K562 (cell line): ENCODE results near the gene EFNA5. TPM values are rescaled to one million over a fixed set of nuclear protein-coding genes. Genes with fewer than 3 reads are reported as not detected.

Experiments
- CTCF ChIP-seq, 3 experiments: IDR thresholded peaks in 2 of 3; conservative IDR thresholded peaks in 1 of 3; 2 replicates each; pipeline ENCODE4 v1.5.1; 2011 to 2012; ENCODE audit warnings: low read length in 3 of 3, mild to moderate bottlenecking in 3 of 3, control low read depth in 2 of 3, improper control_type of control experiment in 1 of 3, inconsistent platforms in 1 of 3, low read depth in 1 of 3, mixed read lengths in 1 of 3, moderate library complexity in 1 of 3; ENCODE audit not compliant: insufficient read depth in 2 of 3
- MAX ChIP-seq: sonication (generic); formaldehyde crosslinking; IDR thresholded peaks from 2 replicates; pipeline ENCODE4 v1.9.0; 2022; ENCODE audit warnings: mild to moderate bottlenecking, missing genetic modification reagents
- MCM3 ChIP-seq: fragments of 450-650 bp; IDR thresholded peaks from 2 replicates; pipeline ENCODE4 v1.6.1; 2016
- NRF1 ChIP-seq, 2 experiments: fragments of 450-650 bp; IDR thresholded peaks in 1 of 2; conservative IDR thresholded peaks in 1 of 2; 2 replicates each; pipeline ENCODE4 v1.6.1; 2014; ENCODE audit warnings: mild to moderate bottlenecking in 2 of 2
- RNF2 ChIP-seq: sonication (generic); IDR thresholded peaks from 2 replicates; pipeline ENCODE4 v1.6.1; 2016
- SOX6 ChIP-seq: fragments of 450-650 bp; IDR thresholded peaks from 2 replicates; pipeline ENCODE4 v1.6.1; 2014; ENCODE audit warnings: mild to moderate bottlenecking
- TCF15 ChIP-seq: fragments of 250-450 bp; sonication (Bioruptor Pico); IDR thresholded peaks from 2 replicates; pipeline ENCODE4 v1.8.0; 2022; ENCODE audit warnings: moderate library complexity, mild to moderate bottlenecking, inconsistent platforms
- TSHZ1 ChIP-seq: fragments of 250-450 bp; sonication (Bioruptor Pico); IDR thresholded peaks from 2 replicates; pipeline ENCODE4 v1.4.0; 2020; ENCODE audit warnings: mild to moderate bottlenecking, moderate library complexity
- ZNF232 ChIP-seq: sonication (generic); formaldehyde crosslinking; IDR thresholded peaks from 2 replicates; pipeline ENCODE4 v1.8.0; 2022; ENCODE audit warnings: mild to moderate bottlenecking, missing genetic modification reagents
- ZNF316 ChIP-seq: fragments of 450-650 bp; IDR thresholded peaks from 2 replicates; pipeline ENCODE4 v1.6.1; 2016
- polyA plus RNA-seq, 8 experiments: library from polyadenylated mRNA; depleted of rRNA in 4 of 8; stranded (reverse) in 5 of 8; unstranded in 3 of 8; fragments of >200 nt; fragmentation: Nextera tagmentation in 2 of 8; fragmentation: Illumina TruSeq in 1 of 8; extraction: Ambion mirVana in 2 of 8; extraction: Trizol in 1 of 8; gene quantifications; 2 replicates each; pipeline versions ENCODE4 v1.2.1 to v1.2.3, GENCODE V29; 2011 to 2014; ENCODE audit warnings: inconsistent platforms in 1 of 8, missing spikeins in 1 of 8
- total RNA-seq, 7 experiments: library from RNA; depleted of rRNA in 6 of 7; stranded (reverse); fragments of >200 nt in 6 of 7; fragmentation: Illumina TruSeq in 2 of 7; extraction: Trizol in 2 of 7; gene quantifications; 2 replicates each; pipeline versions ENCODE4 v1.2.1 to v1.2.3, GENCODE V29; 2011 to 2021; ENCODE audit warnings: low replicate concordance in 1 of 7

Gene EFNA5
- total and polyA plus RNA-seq, 9 of the 15 experiments (the other 6 are each of a cell fraction or from before 2014, with no cell fraction given), result 0.20 TPM; not detected in 8

- TF ChIP-seq TSHZ1 (CRISPR knock-in tag) (no peak), MAX (no peak), ZNF232 (CRISPR knock-in tag) (no peak), MCM3 (no peak), TCF15 (CRISPR knock-in tag) (no peak), CTCF (IDR thresholded peaks at IDR 0.05 in 2 of 3, conservative IDR thresholded peaks at IDR 0.05 in 1 of 3; ENCODE audit: insufficient read depth in 2 of 3, low read depth in 1 of 3, low read length in 3 of 3) (no peak), SOX6 (no peak), RNF2 (no peak), NRF1 (conservative IDR thresholded peaks at IDR 0.05 in 1 of 2, IDR thresholded peaks at IDR 0.05 in 1 of 2) (no peak), ZNF316 (no peak)
Observed at GRCh38 chr5:107545486-107545885, 125.3 kb downstream of the EFNA5 start (continued).
